HFFc6 (cell line): ENCODE results near the gene DNER. TPM values are rescaled to one million over a fixed set of nuclear protein-coding genes. Genes with fewer than 3 reads are reported as not detected.

ENCODE experiments used
- DNase-seq: peaks from one replicate; pipeline ENCODE4 v3.0.0-alpha.2; 2018
- H3K27ac Mint-ChIP-seq: 2 replicates; pipeline ENCODE4 v1.8.0; 2020; ENCODE audit warnings: mild to moderate bottlenecking, mixed read lengths
- H3K27me3 Mint-ChIP-seq: 2 replicates; pipeline ENCODE4 v1.8.0; 2021; ENCODE audit warnings: mild to moderate bottlenecking, moderate library complexity, mixed read lengths; ENCODE audit not compliant: insufficient read depth
- H3K36me3 Mint-ChIP-seq: 2 replicates; pipeline ENCODE4 v1.8.0; 2021; ENCODE audit warnings: low read depth, mixed read lengths
- H3K4me1 Mint-ChIP-seq: 2 replicates; pipeline ENCODE4 v1.8.0; 2020; ENCODE audit warnings: low read depth, mixed read lengths
- H3K4me3 Mint-ChIP-seq: 2 replicates; pipeline ENCODE4 v1.8.0; 2020; ENCODE audit warnings: mild to moderate bottlenecking, moderate library complexity, mixed read lengths
- H3K9me3 Mint-ChIP-seq: 2 replicates; pipeline ENCODE4 v1.8.0; 2020; ENCODE audit warnings: mild to moderate bottlenecking, mixed read lengths
- total RNA-seq, 6 experiments: library from RNA; stranded (reverse); fragmentation: NEBNext Ultra II Directional; extraction: Animal tissue kit (Norgen Biotek cat#: 25700); gene quantifications; 2 replicates in 1 of 6; 3 replicates in 5 of 6; pipeline ENCODE4 v1.2.3, GENCODE V29; 2021
- TF ChIP-seq, protein P1 (sequence below): fragments of 200-600 bp; sonication (generic); IDR thresholded peaks from 2 replicates; pipeline ENCODE4 v1.5.0; 2021; ENCODE audit warnings: antibody characterized with exemption, mild to moderate bottlenecking

Gene DNER
- total RNA-seq, 6 experiments from 2014 or later = 0.07 to 3.8 (median 2.7) TPM

DNA sequence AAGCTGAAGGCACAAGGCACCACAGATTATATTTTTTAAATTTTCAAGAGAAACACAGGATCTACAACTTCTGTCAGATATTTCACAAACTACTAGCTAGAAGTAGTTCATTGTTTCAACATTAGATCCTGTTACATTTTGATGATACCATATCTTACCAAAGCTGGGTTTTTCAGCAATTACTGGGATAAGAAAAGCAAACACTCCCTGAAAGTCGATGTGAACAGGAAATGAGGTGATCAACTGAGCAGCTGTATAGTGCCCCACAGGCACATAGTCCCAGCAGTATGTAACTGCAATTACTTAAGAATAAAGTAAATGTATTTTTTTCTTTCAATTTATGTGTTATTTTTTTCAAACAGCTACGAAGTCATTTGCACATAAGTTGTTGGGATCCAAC is 103.5 kb downstream of the DNER start:
- Mint-ChIP-seq H3K9me3 (no peaks in the 10 kb centered on the region), H3K27ac (no peak overlapping the region; the same call in 1 of the 2 replicates), H3K36me3 (no peaks in the 10 kb centered on the region), H3K4me3 (no peak overlapping the region), H3K4me1 (peaks cover 8% of the 10 kb centered on the region; the same call in 1 of the 2 replicates), H3K27me3 (peaks cover 3% of the 10 kb centered on the region)
- TF ChIP-seq, protein P1, sequence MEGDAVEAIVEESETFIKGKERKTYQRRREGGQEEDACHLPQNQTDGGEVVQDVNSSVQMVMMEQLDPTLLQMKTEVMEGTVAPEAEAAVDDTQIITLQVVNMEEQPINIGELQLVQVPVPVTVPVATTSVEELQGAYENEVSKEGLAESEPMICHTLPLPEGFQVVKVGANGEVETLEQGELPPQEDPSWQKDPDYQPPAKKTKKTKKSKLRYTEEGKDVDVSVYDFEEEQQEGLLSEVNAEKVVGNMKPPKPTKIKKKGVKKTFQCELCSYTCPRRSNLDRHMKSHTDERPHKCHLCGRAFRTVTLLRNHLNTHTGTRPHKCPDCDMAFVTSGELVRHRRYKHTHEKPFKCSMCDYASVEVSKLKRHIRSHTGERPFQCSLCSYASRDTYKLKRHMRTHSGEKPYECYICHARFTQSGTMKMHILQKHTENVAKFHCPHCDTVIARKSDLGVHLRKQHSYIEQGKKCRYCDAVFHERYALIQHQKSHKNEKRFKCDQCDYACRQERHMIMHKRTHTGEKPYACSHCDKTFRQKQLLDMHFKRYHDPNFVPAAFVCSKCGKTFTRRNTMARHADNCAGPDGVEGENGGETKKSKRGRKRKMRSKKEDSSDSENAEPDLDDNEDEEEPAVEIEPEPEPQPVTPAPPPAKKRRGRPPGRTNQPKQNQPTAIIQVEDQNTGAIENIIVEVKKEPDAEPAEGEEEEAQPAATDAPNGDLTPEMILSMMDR = no peak
- no peak for DNase-seq

DNA sequence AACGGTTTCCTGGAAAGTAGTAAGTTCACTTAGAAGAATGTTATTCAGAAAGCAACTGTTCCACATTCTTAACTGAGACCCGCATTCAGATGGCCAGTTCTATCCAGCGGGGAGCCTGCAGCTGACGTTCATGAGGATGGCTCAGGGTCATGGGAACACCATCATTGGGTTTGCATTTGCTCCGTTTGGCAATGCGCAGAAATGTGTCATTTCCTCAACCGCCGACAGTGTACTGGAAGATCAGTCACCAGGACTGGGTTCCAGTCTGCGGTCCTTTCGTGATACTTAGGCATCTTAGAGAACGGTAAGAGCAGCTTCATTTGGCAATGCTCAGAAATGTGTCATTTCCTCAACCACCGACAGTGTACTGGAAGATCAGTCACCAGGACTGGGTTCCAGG is 104.0 kb downstream of the DNER start:
- H3K27ac Mint-ChIP-seq = no peak overlapping the region; the same call in 1 of the 2 replicates
- DNase-seq = no peak
- H3K4me3 Mint-ChIP-seq = no peak overlapping the region; the same call in 1 of the 2 replicates

DNA sequence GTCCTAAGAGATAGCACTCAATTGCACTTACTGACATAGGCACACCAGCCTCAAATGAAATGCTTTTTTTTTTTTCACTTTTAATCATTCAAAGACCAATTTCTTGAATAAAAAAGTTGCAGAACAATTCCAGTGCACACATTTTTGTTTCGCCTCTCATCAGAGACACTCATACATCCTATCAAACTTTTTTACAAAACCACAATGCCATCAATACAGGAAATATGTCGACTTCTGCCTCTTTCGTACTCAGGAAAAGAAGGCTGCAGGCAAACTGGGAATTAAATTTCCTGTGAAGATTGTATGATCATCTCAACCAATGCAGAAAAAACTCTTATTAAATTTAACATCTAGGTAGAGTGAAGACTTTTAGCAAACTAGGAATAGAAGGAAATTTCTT is 112.4 kb downstream of the DNER start:
- no peak overlapping the region for H3K27ac Mint-ChIP-seq
- no peaks in the 10 kb centered on the region; the same call in 1 of the 2 replicates for H3K36me3 Mint-ChIP-seq
- no peak for DNase-seq
- H3K27me3 Mint-ChIP-seq = peaks cover 2% of the 10 kb centered on the region; the same call in 1 of the 2 replicates
- no peak overlapping the region; the same call in 1 of the 2 replicates for H3K4me3 Mint-ChIP-seq
- TF ChIP-seq, protein P1 = no peak
- H3K4me1 Mint-ChIP-seq = peaks cover 6% of the 10 kb centered on the region; the same call in 1 of the 2 replicates
- H3K9me3 Mint-ChIP-seq = no peaks in the 10 kb centered on the region

More for the DNA sequence above, 104.0 kb downstream of the DNER start:
- no peaks in the 10 kb centered on the region for H3K9me3 Mint-ChIP-seq
- peaks cover 8% of the 10 kb centered on the region; the same call in 1 of the 2 replicates for H3K4me1 Mint-ChIP-seq
- H3K36me3 Mint-ChIP-seq = no peaks in the 10 kb centered on the region
- TF ChIP-seq, protein P1 = no peak
- H3K27me3 Mint-ChIP-seq = peaks cover 3% of the 10 kb centered on the region

DNA sequence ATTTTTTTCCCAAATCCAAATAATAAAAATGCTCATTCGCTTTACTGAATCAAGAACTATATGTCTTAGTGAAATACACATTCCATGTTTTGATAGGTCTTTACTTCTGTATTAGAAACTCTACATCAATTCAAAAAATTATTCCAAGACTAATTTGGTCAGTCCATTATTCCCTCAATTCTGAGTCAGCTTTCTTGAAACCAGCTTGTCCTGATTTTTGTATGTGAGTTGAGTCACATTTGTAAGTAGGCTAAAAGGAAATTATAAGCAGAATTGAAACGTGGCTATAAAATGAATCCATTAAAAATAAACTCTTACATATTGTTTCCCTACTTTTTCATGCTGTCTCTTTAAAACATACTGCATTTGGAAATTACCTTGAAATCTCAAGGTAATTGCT is 113.0 kb downstream of the DNER start:
- no peak for DNase-seq
- Mint-ChIP-seq H3K36me3 (no peaks in the 10 kb centered on the region; the same call in 1 of the 2 replicates), H3K4me3 (no peak overlapping the region), H3K27ac (no peak overlapping the region), H3K4me1 (peaks cover 6% of the 10 kb centered on the region; the same call in 1 of the 2 replicates), H3K27me3 (peaks cover 2% of the 10 kb centered on the region; the same call in 1 of the 2 replicates), H3K9me3 (no peaks in the 10 kb centered on the region)
- TF ChIP-seq, protein P1 = no peak

DNA sequence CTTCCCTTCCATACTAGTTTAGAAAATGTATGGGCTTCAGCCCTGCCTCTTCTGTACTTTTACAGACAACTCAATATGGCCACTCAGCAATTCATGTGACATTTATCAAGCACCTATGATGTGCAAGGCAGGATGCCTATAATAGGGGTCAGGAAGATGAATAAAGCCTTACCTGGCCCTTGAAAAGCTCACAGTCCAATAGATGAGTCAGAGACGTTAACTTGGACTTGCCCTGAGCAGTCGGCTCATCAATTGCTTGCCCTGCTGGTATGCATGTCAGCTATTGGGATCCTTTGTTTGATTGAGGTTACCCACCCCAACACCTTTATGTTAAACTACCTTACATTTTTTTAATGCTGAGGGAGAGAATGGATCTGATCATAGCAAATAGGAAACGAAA is 116.1 kb downstream of the DNER start:
- H3K27ac Mint-ChIP-seq = no peak overlapping the region
- peaks cover 6% of the 10 kb centered on the region; the same call in 1 of the 2 replicates for H3K4me1 Mint-ChIP-seq
- H3K9me3 Mint-ChIP-seq = no peaks in the 10 kb centered on the region
- TF ChIP-seq, protein P1 = no peak
- no peak overlapping the region for H3K4me3 Mint-ChIP-seq
- DNase-seq = no peak
- peaks cover 7% of the 10 kb centered on the region; the same call in 1 of the 2 replicates for H3K27me3 Mint-ChIP-seq
- no peaks in the 10 kb centered on the region for H3K36me3 Mint-ChIP-seq
